Neural cell (in vitro differentiated cells): Measurements from ENCODE around the gene ARHGEF12. TPM values are rescaled to one million over a fixed set of nuclear protein-coding genes. Genes with fewer than 3 reads are reported as not detected.

Experiments used
- H2AFZ ChIP-seq: fragments of 200-600, 300-800 bp; sonication (generic), shearing (Covaris generic); 2 replicates; pipeline ENCODE4 v1.6.0; 2014; ENCODE audit warnings: low read depth, mild to moderate bottlenecking, antibody characterized with exemption, low read length, moderate library complexity
- H3F3A ChIP-seq: fragments of 200-600 bp; shearing (Covaris generic); 2 replicates; pipeline ENCODE4 v1.6.1; 2016; ENCODE audit warnings: mild to moderate bottlenecking, moderate library complexity, mixed read lengths, antibody characterized with exemption, low read length; ENCODE audit not compliant: insufficient read depth, poor library complexity, severe bottlenecking
- H3K27ac ChIP-seq: fragments of 200-600, 300-800 bp; sonication (generic), shearing (Covaris generic); 2 replicates; pipeline ENCODE4 v1.5.1; 2014; ENCODE audit warnings: mild to moderate bottlenecking, low read length, moderate library complexity
- H3K27me3 ChIP-seq: fragments of 300-800, 200-600 bp; sonication (generic), shearing (Covaris generic); 2 replicates; pipeline ENCODE4 v1.6.0; 2014; ENCODE audit warnings: mild to moderate bottlenecking, low read depth, low read length, moderate library complexity; ENCODE audit not compliant: insufficient read depth
- H3K36me3 ChIP-seq: fragments of 300-800, 200-600 bp; sonication (generic), shearing (Covaris generic); 2 replicates; pipeline ENCODE4 v1.5.1; 2014; ENCODE audit warnings: mild to moderate bottlenecking, antibody characterized with exemption, low read length, moderate library complexity; ENCODE audit not compliant: insufficient read depth
- H3K4me2 ChIP-seq: fragments of 300-800, 200-600 bp; sonication (generic), shearing (Covaris generic); 2 replicates; pipeline ENCODE4 v1.6.0; 2014; ENCODE audit warnings: mild to moderate bottlenecking, low read length
- H3K4me3 ChIP-seq: fragments of 300-800, 200-600 bp; sonication (generic), shearing (Covaris generic); 2 replicates; pipeline ENCODE4 v1.5.1; 2014; ENCODE audit warnings: mild to moderate bottlenecking, low read length, moderate library complexity
- H3K79me2 ChIP-seq: fragments of 200-600 bp; shearing (Covaris generic); replicated peaks from 2 replicates; pipeline ENCODE4 v1.6.0; 2014; ENCODE audit warnings: mild to moderate bottlenecking, low read length, moderate library complexity; ENCODE audit not compliant: insufficient read depth
- H3K9ac ChIP-seq: fragments of 300-800, 200-600 bp; sonication (generic), shearing (Covaris generic); 2 replicates; pipeline ENCODE4 v1.6.1; 2016; ENCODE audit warnings: mild to moderate bottlenecking, low read length, mixed read lengths
- H3K9me2 ChIP-seq: fragments of 200-600 bp; shearing (Covaris generic); 2 replicates; pipeline ENCODE4 v1.6.1; 2016; ENCODE audit warnings: mild to moderate bottlenecking, low read length, mixed read lengths; ENCODE audit not compliant: insufficient read depth
- H3K9me3 ChIP-seq: fragments of 200-600, 300-800 bp; sonication (generic), shearing (Covaris generic); 2 replicates; pipeline ENCODE4 v1.6.1; 2016; ENCODE audit warnings: mild to moderate bottlenecking, mixed run types, low read length, moderate library complexity, mixed read lengths
- H4K20me1 ChIP-seq: fragments of 200-600 bp; shearing (Covaris generic); 2 replicates; pipeline ENCODE4 v1.6.1; 2016; ENCODE audit warnings: mild to moderate bottlenecking, mixed run types; ENCODE audit not compliant: insufficient read depth
- CTCF ChIP-seq: fragments of 450-650 bp; IDR thresholded peaks from 2 replicates; pipeline ENCODE4 v1.5.1; 2014; ENCODE audit warnings: antibody characterized with exemption, mild to moderate bottlenecking, moderate library complexity; ENCODE audit not compliant: poor library complexity, severe bottlenecking
- EP300 ChIP-seq: fragments of 450-650 bp; conservative IDR thresholded peaks from 2 replicates; pipeline ENCODE4 v1.6.1; 2014; ENCODE audit warnings: antibody characterized with exemption, mild to moderate bottlenecking, moderate library complexity; ENCODE audit not compliant: poor library complexity, severe bottlenecking
- EZH2 ChIP-seq: fragments of 200-600, 300-800 bp; shearing (Covaris generic), sonication (generic); IDR thresholded peaks from 2 replicates; pipeline ENCODE4 v1.6.1; 2014; ENCODE audit warnings: antibody characterized with exemption, low read length, borderline replicate concordance, mild to moderate bottlenecking; ENCODE audit not compliant: insufficient read depth, poor library complexity, severe bottlenecking
- MXI1 ChIP-seq: fragments of 450-650 bp; conservative IDR thresholded peaks from 2 replicates; pipeline ENCODE4 v1.6.1; 2014; ENCODE audit warnings: antibody characterized with exemption, mild to moderate bottlenecking; ENCODE audit not compliant: poor library complexity, severe bottlenecking
- POLR2AphosphoS5 ChIP-seq: IDR thresholded peaks from 2 replicates; pipeline ENCODE4 v1.6.1; 2012
- RAD21 ChIP-seq: fragments of 450-650 bp; conservative IDR thresholded peaks from 2 replicates; pipeline ENCODE4 v1.6.1; 2014; ENCODE audit warnings: antibody characterized with exemption, mild to moderate bottlenecking, moderate library complexity
- REST ChIP-seq: IDR thresholded peaks from 2 replicates; pipeline ENCODE4 v1.6.1; 2012; ENCODE audit warnings: borderline replicate concordance
- SMC3 ChIP-seq: fragments of 450-650 bp; conservative IDR thresholded peaks from 2 replicates; pipeline ENCODE4 v1.6.1; 2014; ENCODE audit warnings: antibody characterized with exemption, mild to moderate bottlenecking, moderate library complexity; ENCODE audit not compliant: poor library complexity
- TAF1 ChIP-seq: IDR thresholded peaks from 2 replicates; pipeline ENCODE4 v1.6.1; 2012; ENCODE audit warnings: low read depth
- polyA plus RNA-seq: library from polyadenylated mRNA; depleted of rRNA; stranded (reverse); fragments of >200 nt; gene quantifications from 2 replicates; pipeline ENCODE4 v1.2.3, GENCODE V29; 2014

Gene ARHGEF12
- polyA plus RNA-seq, 1 donor from 2014 or later, result 93.4 TPM

- no peak overlapping the region for H3K4me2 ChIP-seq
- no peak overlapping the region for H3K27ac ChIP-seq
- TF ChIP-seq REST (no peak), RAD21 (no peak), MXI1 (no peak), SMC3 (no peak), EZH2 (no peak), TAF1 (no peak), POLR2AphosphoS5 (no peak), EP300 (no peak), CTCF (no peak)
- H3K9ac ChIP-seq, result no peak overlapping the region
- H3K9me2 ChIP-seq, result no peaks in the 10 kb centered on the region
- no peak overlapping the region for H2AFZ ChIP-seq
- no peak overlapping the region for H3K4me3 ChIP-seq
- no peaks in the 10 kb centered on the region for H3K36me3 ChIP-seq
- H4K20me1 ChIP-seq, result no peaks in the 10 kb centered on the region
- H3K27me3 ChIP-seq, result no peaks in the 10 kb centered on the region
- H3K9me3 ChIP-seq, result peaks cover 3% of the 10 kb centered on the region
- H3F3A ChIP-seq, result no peaks in the 10 kb centered on the region
- H3K79me2 ChIP-seq, result no peaks in the 10 kb centered on the region
Observed at GRCh38 chr11:120294096-120294495, 42.1 kb upstream of the ARHGEF12 start.

GRCh38 chr11:120295099-120295498, 41.1 kb upstream of the ARHGEF12 start:
- Histone ChIP-seq H3K4me3 (no peak overlapping the region), H3K79me2 (no peaks in the 10 kb centered on the region), H2AFZ (no peak overlapping the region), H3K36me3 (no peaks in the 10 kb centered on the region), H3K9me3 (peaks cover 3% of the 10 kb centered on the region), H3K9ac (no peak overlapping the region), H3F3A (no peaks in the 10 kb centered on the region), H4K20me1 (no peaks in the 10 kb centered on the region), H3K27ac (no peak overlapping the region), H3K9me2 (no peaks in the 10 kb centered on the region), H3K27me3 (no peaks in the 10 kb centered on the region), H3K4me2 (no peak overlapping the region)
- TF ChIP-seq SMC3, result no peak
- TF ChIP-seq REST, result no peak
- TF ChIP-seq RAD21, result no peak
- no peak for TF ChIP-seq CTCF
- no peak for TF ChIP-seq POLR2AphosphoS5
- no peak for TF ChIP-seq EP300
- no peak for TF ChIP-seq MXI1
- no peak for TF ChIP-seq TAF1
- no peak for TF ChIP-seq EZH2
